Stimulated activated CD8-positive, alpha-beta memory T cell treated with anti-CD3 and anti-CD28 coated beads, Interleukin-7, amount 100 ng/mL, for 4 hours (primary cell): Measurements from ENCODE around the gene TTLL10.

Experiments used
- DNase-seq, 2 donors: peaks; one replicate each; pipeline ENCODE4 v3.0.0-alpha.2; 2020; ENCODE audit warnings: low read depth in 2 of 2

The TTLL10 gene

DNA sequence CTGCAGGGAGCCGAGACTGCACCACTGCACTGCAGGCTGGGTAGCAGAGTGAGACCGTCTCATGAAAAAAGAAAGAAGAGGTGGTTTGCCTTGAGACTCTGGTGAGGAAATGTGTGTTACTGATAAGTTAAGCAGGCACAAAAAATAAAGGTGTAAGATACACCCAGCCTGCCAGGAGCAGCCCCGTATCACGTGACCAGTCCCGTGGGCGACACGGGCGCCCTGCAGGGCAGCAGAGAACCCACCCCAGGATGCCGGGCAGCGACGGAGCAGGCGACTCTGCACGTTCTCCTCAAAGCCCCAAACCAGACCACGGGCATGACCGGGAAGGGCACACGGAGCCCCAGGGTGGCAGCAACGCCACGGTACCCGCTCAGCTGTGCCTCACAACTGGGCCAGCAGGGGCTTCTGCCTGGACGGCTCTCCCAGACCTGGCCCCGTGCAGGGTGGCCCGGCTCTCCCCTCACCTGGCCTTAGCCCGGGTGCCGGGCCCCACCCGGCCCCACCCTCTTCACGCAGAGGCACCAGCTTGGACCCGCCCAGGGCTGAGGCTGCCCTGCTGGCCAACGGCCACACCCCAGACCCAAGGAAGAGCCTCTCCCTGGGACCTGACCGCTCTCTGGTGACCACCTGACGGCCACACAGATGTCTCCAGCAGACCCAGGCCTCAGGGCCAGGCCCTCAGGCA lies 48.4 kb downstream of the TTLL10 start:
- DNase-seq, result peak in 1 of 2 donors; percentile 37

DNA sequence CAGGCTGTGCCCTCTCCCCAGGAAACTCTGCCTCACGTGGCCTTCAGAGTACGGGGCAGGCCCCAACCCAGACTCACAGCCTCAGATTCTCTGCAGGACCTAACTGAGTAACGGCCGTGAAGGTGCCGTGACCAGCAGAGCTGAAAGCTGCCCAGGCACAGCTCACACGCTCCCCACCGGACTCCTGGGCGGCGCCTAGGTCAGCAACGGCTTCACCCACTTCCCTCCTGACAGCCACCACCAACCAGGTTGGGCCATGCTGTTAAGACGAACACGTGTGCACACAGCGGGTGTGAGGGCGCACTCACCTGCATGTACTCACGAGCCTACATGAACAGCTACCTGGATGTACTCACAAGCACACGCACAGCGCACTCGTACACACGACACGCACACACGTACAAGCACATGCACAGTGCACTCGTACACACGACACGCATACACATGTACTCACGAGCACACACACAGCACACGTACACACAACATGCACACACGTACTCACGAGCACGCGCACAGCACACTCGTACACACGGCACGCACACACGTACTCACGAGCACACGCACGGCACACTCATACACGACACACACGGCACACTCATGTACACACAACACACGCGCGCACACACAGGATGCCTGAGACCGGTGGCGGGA lies 49.0 kb downstream of the TTLL10 start:
- DNase-seq, result no peak

DNA sequence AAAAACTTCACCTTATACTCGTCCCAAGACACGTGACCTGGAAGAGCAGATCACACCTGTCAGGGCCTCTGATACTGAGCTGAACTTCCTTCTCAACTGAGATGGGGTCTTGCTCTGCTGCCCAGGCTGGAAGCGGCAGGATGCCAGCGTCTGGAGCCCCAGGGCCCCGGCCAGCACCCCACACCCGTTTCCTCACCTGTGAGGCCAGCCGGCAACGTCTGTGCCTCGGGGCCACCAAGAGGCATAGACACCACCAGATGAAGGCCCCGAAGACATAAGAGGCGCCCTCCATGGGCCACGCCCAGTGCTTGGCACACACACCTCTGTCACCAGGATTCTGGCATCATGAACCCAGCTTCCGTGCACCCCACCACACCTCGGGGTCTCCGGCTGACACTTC lies 49.6 kb downstream of the TTLL10 start:
- DNase-seq, result no peak

DNA sequence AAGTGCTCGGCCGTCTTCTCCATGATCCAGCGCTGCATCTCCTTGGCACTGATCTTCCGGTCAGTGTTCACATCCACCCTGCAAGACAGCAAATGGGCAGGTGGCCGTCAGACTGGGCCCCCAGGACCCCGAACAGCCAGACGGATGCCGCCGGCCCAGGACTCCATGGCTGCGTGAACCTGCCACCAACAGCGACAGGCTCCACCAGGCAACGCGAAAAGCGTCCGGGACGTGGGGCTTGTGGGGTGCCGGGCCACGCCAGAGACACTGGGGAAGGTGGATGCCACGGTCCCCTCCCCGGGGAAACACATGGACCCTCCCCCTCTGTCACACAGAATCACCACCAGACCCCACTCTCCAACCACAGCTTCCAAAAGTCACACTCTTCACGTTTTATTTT lies 50.2 kb downstream of the TTLL10 start:
- DNase-seq, result no peak

DNA sequence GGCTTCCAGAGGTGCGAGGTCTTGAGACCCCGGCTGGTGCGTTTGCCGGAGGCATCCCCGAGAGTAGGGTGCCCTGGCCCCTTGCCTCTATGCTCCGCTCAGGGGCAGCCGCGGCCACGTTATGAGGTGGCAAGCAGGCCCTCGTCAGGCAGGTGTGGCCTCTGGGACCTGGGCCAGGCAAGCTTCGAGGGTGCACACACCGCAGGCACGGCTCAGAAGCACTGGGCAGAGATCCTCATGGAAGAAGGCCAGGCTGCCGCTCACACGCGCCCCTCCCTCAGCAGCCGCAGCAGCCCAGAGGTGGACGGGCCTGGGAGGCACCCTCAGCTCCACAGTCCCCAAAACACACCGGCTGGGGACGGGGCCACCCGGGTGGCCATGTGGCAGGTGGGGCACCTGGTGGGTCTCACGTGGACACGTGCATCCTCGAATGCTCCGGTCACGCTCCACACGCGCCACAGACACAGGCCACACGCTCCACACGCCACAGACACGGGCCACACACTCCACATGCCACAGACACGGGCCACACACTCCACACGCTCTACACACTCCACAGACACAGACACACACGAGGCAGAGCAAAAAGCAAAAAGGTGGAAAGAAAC lies 51.7 kb downstream of the TTLL10 start:
- no peak for DNase-seq

DNA sequence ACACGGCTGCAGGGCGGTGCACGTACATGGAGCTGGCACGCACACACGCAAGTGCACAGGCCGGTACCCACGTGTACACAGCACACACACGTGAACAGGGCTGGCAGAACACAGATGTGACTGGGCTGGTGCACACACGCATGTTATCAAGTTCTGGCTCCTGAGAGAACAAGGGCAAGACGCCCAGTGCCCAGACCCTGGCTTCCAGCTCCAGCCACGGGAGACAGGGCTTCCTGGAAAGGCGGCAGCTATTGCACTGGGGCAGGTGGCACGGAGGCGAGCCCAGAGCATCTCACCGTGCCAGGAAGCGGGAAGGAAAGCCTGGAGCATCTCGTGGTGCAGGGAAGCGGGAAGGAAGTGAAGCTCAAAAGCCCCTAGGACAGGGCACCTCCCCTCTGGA lies 52.2 kb downstream of the TTLL10 start:
- DNase-seq, result no peak

DNA sequence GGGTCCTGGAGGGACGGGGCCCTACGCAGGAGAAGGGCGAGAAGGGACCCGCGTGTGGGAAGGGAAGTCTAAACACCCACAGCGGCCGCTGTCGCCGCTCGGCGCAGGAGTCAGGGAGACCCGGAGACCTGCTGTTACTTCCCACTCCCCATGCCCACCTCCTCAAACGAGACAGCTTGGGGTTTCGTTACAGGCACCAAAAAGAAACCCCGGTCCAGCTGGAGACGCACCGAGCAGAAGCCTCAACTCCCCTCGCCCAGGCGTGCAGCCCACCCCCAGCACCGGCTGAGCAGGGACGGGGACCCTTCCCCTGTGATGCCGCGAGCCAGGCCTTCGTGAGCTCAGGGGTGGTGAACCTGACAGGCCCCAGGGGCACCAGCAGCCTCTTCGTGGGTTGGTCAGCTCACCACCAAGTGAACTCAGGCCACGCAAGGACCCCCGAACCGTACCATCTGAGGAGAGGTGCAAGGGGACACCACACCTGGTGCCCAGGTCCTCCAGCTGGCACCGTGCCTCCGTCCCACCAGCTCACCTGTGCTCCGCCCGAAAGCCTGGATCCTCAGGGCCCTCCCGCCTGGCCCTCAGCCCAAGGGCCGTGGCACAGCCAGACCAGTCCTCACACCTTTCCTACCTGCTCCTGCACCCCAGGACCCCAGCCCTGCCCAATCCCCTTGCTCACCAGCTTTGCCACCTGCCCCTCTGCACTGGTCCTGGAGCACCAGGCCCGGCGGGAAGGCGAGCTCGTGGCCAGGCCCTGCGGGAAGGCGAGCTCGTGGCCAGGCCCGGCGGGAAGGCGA lies 53.1 kb downstream of the TTLL10 start:
- DNase-seq, result no peak

DNA sequence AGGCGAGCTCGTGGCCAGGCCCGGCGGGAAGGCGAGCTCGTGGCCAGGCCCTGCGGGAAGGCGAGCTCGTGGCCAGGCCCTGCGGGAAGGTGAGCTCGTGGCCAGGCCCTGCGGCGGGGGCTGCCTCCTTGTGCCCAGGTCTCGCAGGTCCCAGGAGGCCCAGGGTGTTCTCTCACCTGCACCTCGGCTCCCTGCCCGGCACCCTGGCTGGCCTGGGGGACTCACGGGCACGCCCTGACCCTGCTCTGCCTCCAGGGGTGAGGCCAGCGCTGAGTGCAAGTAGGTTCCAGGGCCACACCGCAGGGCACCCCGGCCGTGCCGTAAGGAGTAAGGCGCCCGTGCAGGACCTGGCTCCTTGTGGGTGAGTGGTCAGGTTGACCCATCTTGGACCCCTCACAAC lies 53.7 kb downstream of the TTLL10 start:
- DNase-seq, result no peak

DNA sequence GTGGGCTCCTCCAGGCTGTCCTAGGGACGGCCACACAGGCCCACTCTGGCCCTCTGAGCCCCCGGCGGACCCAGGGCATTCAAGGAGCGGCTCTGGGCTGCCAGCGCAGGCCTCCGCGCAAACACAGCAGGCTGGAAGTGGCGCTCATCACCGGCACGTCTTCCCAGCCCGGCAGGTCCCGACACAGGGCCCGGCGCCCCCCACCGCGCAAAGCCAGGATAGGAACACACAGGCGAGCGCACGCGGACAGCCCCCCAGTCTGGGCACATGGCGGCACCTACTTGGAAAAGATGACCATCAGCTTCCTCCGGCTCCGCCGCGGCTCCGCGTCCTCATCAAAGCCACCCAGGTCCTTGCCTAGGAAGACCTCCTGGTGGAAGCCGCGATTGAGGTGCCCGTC lies 54.5 kb downstream of the TTLL10 start:
- DNase-seq, result no peak

DNA sequence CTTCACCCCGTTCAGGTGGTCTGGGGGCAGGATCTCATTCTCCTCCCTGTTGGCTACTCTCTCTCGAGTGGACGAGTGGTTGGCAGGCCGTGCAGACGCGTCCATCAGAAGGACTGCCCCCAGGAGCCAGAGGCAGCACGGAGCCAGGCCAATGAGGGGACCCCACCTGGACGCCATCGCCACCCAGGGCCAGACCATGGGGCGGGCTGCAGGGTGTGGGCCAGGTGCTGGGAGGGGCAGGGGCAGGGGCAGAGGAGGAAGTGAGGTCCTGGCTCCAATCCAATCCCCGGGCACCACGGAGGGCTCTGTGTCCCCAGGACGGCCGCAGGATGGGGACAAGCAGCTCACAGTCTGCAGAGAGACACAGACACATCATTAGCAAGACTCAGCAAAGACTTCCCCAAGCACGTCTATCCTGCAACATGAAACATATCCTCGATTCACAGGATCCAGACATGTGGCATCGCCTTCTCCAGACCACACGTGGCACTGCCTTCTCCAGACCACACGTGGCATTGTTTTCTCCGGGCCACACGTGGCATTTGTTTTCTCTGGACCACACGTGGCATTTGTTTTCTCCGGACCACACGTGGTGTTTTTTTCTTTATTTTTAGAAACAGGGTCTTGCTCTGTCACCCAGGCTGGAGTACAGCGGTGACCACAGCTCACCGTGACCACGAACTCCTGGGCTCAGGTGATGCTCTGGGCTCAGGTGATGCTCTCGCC lies 55.1 kb downstream of the TTLL10 start:
- DNase-seq, result no peak

DNA sequence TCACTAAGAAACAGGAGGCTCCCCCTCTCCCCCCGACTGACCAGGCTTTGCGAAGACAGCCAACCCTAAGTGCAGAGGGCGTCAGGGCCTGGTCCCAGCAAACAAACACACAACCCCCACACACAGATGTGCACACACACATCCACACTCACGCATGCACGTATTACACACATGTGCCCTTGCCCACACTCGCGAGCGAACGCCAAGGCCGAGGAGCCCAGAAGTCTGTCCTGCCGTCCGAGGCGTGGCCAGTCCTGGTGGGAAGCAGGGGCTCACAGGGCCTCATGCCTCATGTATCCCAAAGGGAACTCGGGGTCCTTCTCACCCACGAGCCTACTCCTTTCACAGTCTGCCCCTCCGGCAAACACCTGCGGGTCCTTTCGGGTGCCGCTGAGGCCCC lies 56.1 kb downstream of the TTLL10 start:
- DNase-seq, result no peak

DNA sequence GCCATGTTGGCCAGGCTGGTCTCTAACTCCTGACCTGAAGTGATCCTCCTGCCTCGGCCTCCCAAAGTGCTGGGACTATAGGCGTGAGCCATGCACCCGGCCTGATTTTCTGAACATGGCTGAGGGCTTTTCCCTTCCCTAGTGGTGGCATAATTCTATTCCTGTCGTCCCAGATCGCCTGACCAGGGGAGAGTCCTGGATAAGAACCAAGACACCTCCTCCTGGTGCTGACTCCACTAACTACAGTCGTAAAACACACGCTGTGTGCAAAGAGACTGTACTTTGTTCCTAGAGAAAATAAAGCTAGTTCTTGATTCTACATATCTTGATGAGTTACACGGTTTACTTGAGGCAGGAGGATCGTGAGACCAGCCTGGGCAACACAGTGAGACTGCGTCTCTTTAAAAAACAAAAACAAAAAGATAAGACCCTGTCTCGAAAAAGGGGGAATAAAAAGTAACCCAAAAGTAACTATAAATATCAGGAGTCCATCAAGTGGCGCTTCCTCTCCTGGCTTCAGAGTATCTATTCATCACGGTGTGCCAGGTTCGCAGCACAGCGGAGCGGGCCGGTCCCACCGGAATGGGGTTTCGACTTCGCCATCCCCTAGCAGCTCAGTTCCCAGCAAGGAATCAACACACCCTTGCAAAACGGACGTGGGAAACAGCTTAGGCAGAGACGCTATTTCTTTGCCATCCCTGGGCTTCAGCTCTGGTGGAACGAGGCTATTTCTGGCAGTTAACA lies 57.1 kb downstream of the TTLL10 start:
- DNase-seq, result no peak

DNA sequence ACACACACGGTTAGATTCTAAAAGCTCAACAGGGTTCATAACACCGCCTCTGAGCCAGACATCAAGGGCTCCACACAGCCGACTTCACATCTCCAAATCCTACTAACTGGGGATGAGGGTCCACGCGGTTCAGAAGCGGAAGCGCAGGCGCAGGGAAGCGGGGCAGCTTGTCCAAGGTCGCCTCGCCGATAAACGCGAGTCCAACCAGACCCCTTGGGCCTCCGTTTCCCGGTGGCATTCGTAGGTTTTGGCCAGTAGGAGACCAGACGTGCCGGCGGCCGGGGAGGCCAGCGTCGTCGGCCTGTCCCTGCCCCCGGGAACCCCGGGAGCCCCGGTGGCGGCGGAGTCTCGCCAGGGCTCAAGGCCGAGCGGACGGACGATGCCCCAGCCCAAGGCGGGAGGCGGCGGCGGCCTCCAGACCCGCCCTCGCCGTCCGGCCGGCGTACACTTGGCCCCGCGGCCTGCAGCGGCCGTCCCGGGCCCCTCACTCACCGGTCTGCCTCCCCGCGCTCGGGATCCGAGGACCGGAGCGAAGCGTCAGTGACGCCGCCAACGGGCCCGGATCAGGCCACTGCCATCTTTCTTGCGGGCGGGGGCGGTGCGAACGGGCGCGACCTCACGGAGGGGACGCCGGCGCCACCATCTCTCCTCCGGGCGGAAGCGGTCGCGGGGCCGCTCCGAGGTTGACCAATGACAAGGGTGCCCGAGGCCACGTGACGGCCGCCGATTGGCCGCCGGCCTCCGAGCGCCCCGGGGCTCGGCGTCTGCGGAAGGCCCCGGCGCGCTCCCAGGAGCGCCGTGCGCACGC lies 57.9 kb downstream of the TTLL10 start, which contains the start of gene SDF4:
Gene SDF4, minus strand, starts transcription at position 602 of the 808 bp plus-strand sequence. CDS start 3,229 bp downstream, outside the sequence.
- peak; percentile 91 to 98 for DNase-seq

DNA sequence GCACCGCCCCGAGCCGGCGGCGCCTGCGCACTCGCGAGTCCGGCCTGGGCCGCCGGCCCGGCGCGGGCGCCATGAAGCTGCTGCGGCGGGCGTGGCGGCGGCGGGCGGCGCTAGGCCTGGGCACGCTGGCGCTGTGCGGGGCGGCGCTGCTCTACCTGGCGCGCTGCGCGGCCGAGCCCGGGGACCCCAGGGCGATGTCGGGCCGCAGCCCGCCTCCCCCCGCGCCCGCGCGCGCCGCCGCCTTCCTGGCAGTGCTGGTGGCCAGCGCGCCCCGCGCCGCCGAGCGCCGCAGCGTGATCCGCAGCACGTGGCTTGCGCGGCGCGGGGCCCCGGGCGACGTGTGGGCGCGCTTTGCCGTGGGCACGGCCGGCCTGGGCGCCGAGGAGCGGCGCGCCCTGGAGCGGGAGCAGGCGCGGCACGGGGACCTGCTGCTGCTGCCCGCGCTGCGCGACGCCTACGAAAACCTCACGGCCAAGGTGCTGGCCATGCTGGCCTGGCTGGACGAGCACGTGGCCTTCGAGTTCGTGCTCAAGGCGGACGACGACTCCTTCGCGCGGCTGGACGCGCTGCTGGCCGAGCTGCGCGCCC lies 58.6 kb downstream of the TTLL10 start, which contains the start of gene B3GALT6:
Gene B3GALT6, plus strand, starts transcription at position 30 of the 588 bp plus-strand sequence. Its CDS starts 42 bp downstream, at position 72.
- no peak for DNase-seq

DNA sequence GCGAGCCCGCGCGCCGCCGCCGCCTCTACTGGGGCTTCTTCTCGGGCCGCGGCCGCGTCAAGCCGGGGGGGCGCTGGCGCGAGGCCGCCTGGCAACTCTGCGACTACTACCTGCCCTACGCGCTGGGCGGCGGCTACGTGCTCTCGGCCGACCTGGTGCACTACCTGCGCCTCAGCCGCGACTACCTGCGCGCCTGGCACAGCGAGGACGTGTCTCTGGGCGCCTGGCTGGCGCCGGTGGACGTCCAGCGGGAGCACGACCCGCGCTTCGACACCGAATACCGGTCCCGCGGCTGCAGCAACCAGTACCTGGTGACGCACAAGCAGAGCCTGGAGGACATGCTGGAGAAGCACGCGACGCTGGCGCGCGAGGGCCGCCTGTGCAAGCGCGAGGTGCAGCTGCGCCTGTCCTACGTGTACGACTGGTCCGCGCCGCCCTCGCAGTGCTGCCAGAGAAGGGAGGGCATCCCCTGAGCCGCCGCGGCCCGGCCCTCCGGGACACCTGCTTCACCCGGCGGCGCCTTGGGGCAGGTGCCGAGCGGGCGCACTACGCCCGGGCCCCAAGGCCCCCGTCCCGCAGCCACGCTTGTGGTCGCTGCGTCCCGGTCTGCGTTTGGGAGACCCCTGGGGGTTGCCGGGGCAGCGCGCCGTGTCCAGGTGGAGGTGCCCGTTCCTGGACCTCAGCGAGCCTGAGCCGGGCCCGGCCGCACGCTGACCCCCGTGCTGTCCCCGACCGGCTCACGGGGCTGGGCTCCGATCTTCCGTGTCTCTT lies 59.3 kb downstream of the TTLL10 start:
- DNase-seq, result no peak

DNA sequence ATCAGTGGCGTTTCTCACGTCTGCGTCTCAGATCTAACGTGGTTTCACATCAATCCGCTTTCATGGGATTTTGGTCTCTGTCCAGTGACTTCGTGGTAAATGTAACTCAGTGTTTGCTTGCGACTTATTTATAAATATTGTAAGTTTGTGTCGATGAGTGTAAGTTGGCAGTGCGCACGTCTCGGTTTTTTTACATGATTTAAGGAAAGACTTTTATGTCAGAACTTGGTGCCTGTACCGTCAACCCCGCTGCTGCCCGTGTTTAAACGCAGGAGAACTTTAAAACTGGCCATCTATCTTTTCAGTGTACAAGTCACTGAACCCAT lies 59.9 kb downstream of the TTLL10 start:
- DNase-seq, result no peak

DNA sequence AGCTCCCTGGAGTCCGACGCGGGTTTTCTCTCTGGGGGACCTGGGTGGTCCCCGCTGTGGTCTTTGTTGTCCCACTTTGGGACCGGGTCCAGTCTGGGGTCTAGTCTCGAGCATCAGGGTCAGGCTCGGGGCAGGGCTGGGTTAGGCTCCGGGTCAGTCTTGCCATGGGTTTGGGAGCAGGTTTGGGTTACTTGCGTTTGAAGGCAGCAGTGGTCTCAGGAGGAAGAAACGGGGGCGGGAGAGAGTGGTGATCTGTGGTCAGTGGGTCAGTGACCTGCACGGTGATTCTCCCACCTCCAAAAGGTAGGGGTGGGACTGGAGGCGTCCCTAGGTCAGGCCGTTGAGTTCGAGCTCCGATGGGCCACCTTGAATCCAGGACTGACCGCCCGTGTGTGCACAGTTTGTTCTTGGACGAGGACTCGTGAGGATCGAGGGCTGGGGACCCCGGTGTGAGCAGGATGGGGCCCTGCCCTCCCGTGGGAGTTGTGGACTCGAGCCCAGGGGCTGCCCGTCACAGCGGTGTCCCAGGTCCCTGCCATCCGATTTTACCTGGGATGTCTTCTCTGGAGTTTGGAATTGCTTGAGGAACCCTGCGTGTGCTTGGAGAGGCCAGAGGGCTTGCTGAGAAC lies 60.6 kb downstream of the TTLL10 start:
- DNase-seq, result no peak

DNA sequence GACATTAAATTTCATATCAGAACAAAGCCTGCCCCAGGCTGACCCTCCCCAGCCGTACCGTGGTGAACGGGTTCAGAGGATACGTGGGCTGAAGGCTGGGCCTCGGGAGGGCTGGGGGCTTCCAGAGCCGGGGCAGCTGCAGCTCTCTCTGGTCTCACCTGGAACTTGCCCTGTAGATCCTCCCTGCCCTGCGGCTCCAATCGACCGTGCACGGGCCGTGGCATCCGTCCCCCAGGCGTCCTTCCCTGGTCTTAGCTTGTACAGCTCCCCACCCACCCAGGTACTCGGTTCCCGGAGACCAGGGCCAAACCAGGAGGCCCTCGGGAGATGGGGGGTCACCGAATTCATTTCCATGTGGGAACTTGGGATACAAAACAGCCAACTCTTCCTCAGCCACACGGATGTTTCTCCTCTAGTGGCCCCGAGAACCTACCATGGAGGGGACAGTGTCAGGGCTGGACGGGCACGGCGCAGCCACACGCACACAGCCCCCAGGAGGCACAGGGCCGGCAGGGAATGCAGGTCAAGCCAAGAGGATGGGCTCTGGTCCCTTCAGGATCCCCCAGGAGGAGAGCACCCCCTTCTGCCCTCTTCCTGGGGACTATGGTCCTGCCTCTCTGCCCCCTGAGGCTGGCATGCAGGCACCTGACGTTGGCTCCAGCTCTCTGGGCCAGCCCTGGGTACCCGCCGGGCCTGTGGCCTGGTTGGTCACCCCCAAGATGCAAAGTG lies 61.5 kb downstream of the TTLL10 start:
- no peak for DNase-seq
